HG02678 (cell line): ENCODE results near the gene MICOS13.

Experiments used
- ATAC-seq: cut with Tn5 transposase; IDR thresholded peaks from one replicate; pipeline ENCODE4 v1.9.1; 2021; ENCODE audit warnings: mild to moderate bottlenecking, moderate library complexity; ENCODE audit not compliant: unreplicated experiment

MICOS13 gene

DNA sequence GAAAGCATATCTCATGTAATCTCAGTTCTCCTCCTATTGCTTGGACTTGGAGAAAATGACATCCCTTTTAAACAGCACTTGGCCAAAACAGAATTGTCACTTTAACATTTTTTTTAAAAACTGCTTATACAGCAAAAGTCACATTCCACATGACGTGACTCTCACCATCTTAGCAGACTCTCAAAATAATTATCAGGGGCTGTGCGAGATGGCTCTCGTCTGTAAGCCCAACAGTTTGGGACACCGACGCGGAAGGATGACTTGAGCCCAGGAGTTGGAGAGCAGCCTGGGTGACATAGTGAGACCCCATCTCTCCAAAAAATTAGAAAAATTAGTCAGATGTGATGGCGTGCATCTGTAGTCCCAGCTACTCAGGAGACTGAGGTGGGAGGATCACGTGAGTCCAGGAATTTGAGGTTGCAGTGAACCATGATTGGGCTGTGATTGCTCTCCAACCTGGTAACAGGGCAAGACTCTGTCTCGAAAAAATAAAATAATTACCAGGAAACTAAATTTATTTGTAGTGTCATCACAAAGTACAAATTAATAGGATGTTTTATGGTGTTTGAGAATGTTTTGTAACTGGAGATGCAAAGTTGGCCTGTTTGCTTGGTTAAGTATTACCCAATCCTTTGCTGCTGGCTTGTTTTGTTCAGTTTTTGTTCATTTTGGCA, 48.6 kb downstream of the MICOS13 start:
- no peak for ATAC-seq

DNA sequence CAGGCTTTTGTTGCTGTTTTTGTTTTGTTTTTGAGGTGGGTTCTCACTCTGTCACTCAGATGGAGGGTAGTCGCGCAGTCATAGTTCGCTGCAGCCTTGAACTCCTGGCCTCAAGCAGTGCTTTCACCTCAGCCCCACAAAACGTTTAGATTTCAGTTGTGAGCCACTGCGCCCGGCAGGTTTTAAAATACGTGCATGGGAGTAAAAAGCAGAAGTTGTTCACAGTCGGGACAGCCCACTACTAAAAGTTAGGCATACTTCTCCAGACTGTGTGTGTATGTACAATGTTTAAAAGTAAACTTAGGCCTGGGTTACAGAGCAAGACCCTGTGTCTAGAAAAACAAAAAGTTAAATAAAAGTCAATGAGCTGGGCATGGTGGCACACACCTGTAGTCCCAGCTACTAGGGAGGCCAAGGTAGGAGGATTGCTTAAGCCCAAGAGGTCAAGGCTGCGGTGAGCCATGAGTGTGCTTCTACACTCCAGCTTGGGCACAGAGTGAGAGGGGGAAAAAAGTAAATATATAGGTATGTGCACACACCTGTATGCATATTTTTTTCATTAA, 51.3 kb downstream of the MICOS13 start:
- ATAC-seq, result no peak

DNA sequence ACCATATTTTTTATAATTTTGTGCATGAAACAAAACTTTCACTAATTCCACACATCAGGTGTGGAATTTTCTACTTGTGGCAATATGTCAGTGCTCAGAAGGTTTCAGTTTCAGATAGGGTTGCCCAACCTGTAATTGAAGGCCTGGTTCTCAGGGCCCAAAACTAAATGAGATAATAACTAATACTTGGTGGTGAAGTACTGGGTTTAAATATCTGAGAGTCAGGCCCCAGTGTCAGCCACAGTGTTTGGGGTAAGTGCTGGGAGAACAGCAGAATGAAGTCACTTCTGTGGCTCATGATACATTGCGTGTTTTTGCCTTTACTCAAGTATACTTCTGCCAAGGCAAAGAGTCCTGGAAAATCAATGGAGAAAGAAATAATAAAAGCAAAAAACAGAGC, 51.9 kb downstream of the MICOS13 start:
- no peak for ATAC-seq
